Stimulated activated naive CD8-positive, alpha-beta T cell treated with anti-CD3 and anti-CD28 coated beads, Interleukin-15, Interleukin-2, amounts not matched to agents 100 U/mL and 50 U/mL, for 24 hours (primary cell): Measurements from ENCODE around the gene CACNA2D3.

Source experiments
- ATAC-seq: fragments of 150-1000 bp; cut with Tn5 transposase; one replicate; pipeline ENCODE4 v1.10.0; 2021
- DNase-seq: peaks from one replicate; pipeline ENCODE4 v3.0.0; 2021

Gene CACNA2D3

DNA sequence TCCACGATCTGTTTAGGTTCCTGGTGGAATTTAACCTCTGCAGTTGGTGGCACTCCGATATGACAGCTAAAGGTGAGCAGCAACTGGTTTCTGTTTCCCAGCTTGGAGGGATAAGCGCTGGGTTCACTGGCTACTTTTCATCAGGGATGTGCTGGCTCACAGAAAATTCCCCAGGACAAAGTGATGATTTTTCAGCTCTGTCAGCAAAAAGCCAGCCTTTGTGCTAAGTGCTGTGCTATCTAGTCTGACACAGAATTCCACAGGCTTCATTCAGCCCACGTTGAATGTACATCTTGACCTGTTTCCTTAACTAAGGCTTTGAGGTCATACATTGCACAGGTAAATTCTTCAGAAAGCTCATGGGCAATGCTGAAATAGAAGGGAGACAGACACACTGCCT lies 887.0 kb downstream of the CACNA2D3 start:
- no peak for DNase-seq
- ATAC-seq = no peak

DNA sequence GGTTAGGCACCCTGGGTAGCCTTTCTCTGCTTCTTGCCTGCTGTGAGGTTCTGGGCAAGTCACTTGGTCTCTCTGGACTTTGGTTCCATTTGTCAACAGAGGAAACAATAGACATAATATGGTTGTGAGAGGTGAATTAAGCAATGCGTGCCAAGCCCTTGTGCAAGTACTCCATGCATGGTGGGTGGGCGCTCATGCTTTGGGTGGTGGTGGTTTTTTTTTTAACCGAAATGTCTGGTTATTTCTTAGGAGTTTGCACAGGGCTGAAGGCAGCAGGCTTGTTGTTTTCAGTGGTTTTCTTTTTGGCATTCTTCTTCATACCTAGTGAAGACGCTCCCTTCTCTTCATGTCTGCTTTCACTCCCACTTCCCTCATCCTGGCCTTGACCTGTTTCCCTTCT lies 889.7 kb downstream of the CACNA2D3 start:
- no peak for ATAC-seq
- DNase-seq = no peak

DNA sequence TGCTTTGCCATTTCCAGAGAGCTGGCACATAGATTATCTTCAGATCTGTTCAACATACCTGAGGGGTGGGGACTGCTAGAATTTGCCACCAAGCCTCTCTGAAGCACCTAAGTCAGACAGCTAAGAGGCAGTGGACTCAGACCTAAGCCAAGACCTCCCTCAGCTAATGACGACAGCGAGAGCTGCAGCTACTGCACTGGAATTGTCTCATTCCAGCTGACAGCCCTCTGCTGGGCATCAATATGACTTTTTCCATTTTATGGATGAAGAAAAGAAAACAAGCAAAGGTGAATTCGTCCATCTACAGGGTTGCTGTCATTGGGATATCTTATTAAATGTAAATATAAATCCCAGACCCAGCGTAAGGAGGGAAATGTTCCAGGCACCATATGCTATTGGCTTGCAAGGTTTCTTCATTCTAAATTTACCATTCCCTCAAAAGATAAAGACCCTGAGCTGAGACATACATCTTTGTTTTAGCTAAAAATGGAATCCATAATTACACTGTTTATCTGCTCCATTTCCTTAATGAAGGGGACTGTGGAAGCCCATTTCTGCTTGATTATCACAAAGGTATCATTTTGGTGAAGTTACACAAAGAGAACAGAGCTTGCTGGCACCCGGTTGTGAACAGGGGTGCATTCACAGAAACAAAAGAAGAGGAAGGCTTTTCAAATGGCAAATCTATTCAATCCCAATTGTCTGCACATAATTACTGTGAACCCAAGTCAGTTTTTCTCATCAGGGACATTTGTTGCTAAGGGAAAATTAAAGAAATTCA lies 891.0 kb downstream of the CACNA2D3 start:
- DNase-seq = no peak
- no peak for ATAC-seq

DNA sequence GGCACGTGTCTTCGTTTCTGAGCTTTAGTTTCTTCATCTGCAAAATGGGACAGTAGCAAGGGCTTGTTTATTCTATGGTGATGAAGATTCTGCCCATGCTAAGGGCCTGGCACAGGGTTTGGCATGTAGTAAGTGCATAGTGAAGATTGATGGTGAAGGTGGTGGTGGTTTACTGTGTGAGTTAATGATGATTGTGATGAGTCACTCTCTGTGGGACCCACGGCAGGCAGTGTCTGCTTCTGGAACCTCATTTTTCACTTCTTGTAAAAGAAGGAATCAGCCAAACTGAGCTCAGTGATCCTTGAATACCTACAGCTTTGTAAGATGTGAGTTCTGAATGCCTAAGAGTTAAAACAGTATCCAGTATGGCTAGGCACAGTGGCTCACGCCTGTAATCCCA lies 891.7 kb downstream of the CACNA2D3 start:
- no peak for DNase-seq
- no peak for ATAC-seq

DNA sequence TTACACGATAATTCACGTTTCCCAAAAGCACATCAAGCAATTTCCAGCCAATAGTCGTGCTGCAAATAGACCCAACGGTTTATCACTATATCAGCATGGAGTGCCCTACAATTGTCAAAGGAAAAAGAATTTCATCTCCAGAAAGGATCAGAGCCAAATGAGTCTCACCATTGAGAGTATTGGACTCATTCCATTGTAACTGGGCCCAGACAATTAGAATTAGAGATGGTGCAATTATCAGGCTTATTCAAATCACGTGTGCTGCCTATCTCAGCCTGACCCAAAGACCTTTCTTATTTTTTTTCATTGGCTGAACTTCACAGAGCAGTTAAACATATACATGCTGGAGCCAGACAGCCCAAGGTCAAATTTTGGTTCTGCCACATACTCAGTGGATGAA lies 892.6 kb downstream of the CACNA2D3 start:
- ATAC-seq = no peak
- DNase-seq = no peak

DNA sequence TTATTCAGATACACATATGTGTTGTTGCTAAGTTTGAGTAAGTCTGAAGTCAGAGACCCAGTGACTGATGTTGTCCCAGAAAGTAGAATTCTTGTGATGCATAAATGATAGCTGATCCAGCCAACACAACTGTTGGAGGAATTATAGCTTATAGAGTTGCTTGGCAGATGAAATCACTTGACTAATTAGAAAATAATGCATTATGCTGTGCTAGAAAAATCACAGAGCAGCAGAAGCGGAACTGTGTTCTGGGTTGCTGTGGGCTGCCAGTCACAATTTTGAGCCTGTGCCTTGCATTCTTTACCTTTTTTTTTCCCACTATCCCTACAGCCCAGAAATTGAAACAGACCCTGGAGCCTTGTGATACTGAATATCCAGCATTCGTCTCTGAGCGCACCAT lies 895.5 kb downstream of the CACNA2D3 start:
- DNase-seq (no peak), ATAC-seq (no peak)

DNA sequence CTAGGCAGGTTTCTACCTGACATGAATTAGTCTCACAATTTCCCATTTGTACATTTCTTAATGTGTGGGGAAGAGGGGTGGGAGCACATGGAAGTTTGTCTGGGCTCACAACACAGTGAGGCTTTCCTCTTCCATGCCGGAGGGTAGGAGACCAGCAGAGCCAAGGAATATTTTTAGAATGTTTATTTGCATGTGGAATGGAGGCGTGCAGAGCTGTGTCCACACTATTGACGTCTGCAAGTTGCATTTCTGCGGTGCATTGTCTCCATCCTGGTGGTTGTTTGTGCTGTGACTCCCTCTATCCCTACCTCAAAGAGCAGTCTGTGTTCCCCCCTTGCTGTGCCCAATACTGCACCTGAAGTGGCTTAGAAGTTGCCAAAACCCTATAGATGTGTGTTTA lies 908.6 kb downstream of the CACNA2D3 start:
- no peak for ATAC-seq
- DNase-seq = no peak

DNA sequence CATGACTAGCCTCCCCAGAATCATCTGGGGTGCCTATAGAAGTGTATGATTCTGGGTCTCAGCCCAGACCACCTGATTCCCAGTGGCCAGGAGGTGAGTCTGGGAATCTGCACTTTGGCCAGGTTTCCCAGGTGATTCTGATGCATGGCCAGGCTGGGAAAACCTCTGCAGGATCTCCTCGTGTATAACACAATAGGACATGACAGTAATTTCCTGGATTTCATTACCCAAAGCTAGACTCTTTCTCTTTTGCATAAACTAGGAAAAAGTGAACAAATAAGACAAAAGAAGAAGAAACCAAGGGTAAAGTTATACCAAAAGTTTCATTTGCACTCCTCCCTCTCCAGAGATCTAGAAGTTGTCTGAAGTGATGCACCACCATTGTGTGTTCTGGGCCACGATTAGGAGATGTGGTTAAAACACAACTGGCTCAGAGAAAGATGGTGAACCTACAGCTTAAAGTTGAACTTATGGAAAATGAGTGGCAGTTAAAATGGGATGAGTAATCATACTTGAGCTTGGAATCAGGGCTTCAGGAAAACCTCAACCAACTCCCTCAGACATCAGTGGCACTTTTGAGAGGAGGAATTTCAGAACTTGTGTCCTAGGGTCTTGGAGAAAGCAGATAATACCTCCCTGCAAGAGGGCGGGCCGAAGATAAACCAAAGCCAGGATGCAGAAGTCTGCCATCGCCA lies 914.7 kb downstream of the CACNA2D3 start:
- ATAC-seq = no peak
- DNase-seq = no peak

DNA sequence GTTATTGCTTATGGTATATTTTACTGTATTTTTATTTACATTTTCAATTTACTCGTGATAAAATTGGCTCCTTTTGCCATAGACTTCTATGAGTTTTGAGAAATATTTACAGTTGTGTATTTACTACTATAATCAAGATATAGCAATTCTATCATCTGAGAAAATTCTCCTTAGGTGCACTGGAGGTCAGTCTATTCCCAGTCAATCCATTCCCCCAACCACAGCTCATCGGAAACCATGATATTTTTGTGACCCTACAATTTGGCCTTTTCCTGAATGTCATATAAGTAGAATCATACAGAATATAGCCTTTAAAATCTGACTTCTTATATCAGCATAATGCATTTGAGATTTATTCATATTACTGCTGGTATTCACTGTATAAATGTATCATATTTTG lies 920.2 kb downstream of the CACNA2D3 start:
- DNase-seq = no peak

DNA sequence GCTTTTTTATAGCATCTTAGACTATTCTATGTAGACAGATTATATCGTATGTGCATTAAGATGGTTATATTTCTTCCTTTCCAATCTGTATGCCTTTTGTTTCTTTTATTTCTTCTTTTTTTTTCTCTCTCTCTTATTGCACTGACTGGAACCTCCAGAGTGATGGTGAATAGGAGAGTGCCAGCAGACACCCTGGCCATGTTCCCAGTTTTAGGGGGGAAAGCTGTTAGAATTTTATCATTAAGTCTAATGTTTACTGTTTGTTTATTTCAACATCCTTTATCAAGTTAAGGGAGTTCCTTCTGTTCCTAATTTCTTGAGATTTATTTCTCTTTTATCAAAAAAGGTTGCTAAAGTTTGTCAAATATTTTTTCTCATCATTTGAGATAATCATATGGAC lies 922.1 kb downstream of the CACNA2D3 start:
- no peak for DNase-seq
- ATAC-seq = no peak

More for the DNA sequence above, 920.2 kb downstream of the CACNA2D3 start:
- ATAC-seq = no peak

DNA sequence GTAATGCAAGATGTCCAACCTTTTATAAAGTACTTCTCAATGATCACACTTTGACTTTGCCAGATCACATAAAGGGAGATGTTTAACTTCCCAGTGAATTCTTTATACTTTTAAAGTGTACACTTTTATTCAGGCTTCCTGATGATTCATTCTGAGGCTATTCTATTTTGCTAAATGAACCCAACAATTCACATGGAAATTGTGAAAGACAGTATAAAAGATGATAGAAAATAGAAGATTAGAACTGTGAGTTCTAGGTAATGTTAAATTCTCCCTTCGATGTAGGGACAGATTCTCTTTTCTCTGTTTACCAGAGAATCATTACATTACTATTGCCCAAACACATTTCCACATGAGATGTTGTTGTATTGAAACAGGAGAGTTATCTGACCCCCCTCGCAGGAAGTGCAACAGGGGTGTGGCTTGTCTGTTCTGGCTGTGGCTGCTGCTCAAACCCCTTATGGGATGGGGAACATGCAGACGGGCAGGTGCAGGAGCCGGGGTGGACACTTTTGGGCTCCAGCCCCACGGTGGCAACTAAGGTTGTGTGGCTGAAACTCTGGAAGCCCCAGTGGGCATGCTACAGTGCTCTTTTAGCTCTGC lies 936.8 kb downstream of the CACNA2D3 start:
- ATAC-seq = no peak
- no peak for DNase-seq

DNA sequence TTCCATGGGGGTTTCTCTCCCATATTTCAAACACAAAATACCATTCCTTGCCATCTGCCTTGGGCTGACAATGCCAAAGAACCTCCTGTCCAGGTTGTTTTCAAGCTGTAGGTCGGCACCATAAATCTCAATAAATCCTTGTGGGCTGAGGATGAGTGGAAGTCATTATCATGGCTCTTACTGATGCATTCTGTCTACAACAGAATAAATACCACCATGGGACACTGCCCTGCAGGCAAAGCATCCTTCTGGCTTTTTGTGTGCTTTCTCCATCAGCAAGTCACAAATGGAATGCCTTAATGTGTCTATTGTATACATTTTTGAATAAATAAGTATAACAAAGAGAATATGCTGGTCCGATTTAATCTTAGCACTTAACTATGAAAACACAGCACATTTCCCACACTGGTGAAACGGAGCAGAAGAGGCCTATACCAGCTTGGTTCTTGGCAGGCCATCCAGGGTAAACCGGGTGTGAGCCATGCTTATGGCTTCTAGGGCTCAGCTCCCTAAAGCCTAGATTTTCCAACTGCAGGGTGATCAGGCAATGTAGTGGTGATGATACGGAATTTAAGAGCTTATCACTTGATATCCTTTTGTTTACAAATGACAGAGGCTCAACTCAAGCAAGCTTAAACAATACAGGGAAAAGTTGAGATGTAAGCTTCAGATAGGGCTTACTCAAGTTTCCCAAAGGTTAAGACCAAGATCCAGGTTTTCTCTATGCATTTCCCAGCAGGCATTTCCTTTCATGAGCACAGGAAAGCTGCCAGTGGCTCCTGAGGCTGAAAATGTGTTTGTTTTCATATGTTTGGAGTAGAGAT lies 938.8 kb downstream of the CACNA2D3 start:
- ATAC-seq (no peak), DNase-seq (no peak)

DNA sequence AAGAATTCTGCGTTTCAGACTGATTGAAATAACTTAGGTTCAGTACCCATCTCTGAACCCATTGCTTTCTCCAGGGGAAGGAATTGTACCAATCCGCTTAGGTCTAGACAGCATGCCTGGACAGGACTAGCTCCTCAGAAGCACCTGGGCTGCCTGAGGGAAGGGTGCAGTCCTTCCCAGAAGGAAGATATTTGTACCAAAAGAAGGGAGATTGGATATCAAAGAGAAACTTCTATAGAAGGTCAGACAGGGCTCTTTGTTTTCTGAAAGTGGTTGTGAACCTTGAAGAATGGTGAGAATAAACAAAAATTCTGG lies 939.3 kb downstream of the CACNA2D3 start:
- no peak for DNase-seq
- ATAC-seq = no peak

DNA sequence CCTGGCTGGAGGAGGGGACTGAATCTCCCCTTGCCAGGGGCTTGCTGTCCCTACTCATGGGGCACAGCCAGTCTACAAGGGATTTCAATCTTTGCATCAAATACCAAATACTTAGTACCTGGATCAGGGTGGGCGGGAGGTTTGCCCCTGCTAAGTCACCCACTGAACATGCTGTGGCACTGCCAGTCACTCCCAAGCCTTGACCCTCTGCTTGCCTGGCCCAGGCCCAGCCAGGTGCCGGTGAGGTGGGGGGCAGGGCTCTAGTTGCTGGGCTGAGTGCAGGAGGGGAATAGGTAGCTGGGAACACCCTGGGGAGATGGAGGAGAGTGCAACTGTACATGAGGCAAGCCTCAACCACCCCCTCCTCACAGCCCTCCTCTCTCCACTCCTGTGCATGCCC lies 941.8 kb downstream of the CACNA2D3 start:
- ATAC-seq = no peak
- DNase-seq = no peak

DNA sequence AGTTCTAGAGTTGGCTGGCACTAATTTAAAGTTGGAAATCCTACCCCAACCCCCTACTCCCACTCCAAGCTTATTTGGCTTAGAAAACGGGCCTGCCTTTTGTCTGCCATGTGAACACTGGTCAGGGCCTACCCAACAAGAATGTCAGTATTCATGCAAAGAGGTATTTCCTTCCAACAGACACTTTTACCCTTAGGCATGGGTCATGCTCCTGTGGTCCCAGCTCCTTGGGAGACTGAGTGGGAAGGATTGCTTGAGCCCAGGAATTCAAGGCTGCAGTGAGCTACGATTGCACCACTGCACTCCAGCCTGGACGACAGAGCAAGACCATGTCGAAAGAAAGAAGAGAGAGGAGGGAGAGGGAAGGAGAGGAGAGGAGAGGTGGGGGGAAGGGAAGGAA lies 943.0 kb downstream of the CACNA2D3 start:
- no peak for ATAC-seq
- no peak for DNase-seq

DNA sequence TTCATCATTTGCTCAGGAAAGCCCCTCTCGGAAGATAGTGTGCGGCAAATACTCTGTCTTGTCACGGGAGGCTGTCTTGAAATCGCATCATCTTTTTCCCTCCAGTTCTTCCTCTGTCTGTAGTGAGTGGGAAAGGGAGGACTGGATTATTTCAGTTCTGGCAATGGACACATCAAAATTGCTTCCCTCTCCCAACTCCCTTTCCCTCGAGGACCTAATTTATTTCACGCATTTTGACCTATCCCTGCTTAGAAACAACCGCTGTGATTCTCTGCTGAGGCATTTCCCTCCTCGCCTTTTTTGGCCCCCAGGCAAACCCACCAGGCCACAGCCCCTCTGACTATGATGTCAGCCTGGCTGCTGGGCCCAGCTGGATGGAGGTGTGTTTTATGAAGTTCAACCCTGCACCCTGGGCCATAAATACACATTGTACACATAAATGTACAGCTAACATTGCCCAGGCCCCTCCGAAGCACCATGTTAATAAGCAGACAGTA lies 944.2 kb downstream of the CACNA2D3 start:
- no peak for ATAC-seq

DNA sequence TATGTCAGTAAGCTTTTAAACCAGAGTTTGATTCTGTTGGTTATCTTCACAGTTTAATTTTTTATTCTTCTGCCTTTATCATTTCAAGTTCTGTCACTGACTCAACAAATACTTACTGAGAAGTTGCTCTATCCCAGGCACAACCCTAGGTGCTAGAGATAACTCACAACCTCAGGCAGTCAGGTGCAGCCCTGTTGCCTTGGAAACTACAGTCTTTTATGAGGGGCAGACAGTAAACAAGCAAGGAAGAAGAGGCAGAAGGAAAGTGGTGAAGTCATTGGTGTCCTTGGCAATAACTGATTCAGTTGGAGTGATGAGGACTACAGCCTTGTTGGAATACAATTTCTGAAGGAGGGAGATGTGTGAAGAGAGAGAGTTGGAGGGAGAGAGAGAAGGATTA lies 947.6 kb downstream of the CACNA2D3 start:
- DNase-seq (no peak), ATAC-seq (no peak)

More for the DNA sequence above, 944.2 kb downstream of the CACNA2D3 start:
- no peak for DNase-seq

DNA sequence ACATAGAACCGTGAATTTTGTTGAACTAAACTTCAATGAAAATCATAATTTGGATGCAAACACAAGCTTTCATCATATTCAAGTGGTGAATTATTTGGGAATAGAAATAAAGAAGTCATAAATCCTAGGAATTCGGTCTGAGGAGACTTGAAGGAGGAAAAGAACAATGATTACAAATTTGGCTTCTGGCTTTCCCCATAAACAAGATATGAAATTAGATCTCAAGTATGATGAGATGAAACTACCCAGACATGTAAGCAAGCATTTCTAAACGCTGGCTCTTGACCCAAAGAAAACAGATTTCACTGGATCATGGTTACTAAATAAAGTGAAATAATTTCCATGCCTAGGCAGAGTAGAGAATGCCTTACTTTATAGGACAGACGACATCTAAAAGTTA lies 952.4 kb downstream of the CACNA2D3 start:
- DNase-seq (no peak), ATAC-seq (no peak)

DNA sequence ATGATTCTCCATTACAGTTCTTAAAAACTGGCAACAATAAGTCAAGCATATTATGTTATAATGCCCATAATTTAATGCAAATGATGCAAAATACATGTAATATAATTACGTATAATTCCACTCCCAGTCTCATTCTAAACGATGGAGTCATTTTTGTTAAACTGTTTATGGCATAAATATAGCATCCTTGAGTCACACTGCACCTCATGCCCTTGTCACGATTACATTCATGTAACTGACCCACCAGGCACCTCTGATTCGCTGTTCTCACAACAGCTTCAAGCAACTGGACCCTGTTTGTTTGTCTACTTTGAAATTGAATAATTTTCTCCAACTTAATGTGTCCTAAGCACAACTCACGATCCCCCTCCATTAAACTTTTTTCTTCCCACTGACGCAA lies 953.5 kb downstream of the CACNA2D3 start:
- ATAC-seq = no peak
- no peak for DNase-seq

DNA sequence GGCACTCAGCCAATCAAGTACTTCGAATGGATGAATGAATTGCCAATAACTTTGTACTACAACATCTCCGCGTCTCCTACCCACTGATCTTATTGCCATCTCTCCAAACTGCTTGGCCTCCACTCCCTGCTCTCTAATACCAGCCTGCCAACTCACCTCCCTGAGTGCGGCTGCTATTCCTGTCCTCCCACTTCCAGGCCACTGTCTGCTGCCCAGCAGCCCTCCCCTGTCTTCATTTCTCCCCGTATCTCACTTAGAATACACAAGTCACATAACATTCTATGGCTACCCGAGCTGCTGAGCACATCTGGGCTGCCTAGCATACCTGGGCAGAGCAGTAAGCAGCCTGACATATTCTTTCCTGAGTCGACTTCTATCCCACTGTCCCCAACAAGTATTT lies 955.4 kb downstream of the CACNA2D3 start:
- ATAC-seq = no peak
- no peak for DNase-seq

DNA sequence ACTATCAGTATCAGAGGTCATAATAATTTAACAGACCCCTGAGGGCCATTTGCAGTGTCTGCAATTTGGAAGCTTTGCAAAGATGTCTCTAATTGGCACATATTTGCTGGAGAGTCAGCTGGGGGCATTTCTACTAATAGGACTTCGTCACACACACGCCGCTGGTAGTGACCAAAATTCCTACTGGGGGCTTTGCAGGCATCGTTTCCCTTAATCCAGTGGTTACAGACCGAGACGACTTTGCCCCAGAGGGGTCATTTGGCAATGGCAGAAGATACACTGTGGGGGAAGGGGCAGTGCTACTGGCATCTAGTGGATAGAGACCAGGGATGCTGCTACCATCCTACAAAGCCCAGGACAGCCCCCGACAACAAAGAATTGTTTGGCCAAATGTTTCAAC lies 956.5 kb downstream of the CACNA2D3 start:
- ATAC-seq (no peak), DNase-seq (no peak)

DNA sequence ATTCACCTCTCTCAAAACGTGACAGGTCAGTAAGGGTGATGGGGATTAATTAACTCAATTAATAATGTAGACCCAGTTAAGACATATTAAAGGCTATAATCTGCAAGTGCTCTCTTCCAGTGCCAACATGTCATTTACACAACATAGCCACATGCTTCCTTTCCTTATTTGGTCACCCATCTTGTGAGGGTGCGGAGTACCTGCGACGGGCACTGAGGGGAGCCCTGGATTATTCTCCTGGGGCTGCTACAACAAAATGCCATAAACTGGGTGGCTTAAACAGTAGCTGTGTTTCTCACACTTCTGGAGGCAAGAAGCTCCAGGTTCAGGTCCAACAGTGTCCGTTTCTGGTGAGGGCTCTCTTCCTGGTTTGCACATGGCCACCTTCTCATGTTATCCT lies 962.9 kb downstream of the CACNA2D3 start:
- DNase-seq (no peak), ATAC-seq (no peak)

DNA sequence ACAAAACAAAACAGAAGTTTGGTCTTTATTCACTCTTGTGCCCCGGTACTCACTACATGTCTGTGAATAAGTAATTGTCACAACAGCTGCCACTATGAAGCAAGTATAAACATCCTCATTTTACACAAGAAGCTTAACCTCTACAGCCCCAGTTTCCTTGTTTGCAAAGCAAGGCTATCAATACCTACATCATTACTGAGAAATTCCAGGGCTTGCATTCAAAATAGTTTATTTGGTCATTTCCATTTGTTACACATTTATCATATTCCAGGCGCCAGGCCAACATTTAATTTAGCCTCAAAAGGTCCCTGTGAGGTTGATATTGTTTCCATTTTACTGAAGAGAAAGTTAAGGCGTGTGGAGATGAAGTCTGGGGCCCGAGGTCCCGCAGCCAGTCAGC lies 966.9 kb downstream of the CACNA2D3 start:
- ATAC-seq = no peak
- DNase-seq = no peak
